Measurements from ENCODE around the gene NCKAP5.

Gene NCKAP5

GRCh38 chr2:133420788-133421187 is 147.5 kb downstream of the NCKAP5 start:
- TF ChIP-seq REST (IDR thresholded peaks at IDR 0.05; ENCODE audit: insufficient read depth in 1 of 2, low read depth in 2 of 2, low read length in 2 of 2) (no peak), FOXP2 (optimal IDR thresholded peaks at IDR 0.05; ENCODE audit: borderline replicate concordance, extremely low read depth, extremely low read length, insufficient read depth) (no peak), SIN3A (IDR thresholded peaks at IDR 0.05; ENCODE audit: borderline replicate concordance, insufficient read depth, low read length) (no peak), POLR2AphosphoS5 (IDR thresholded peaks at IDR 0.05; ENCODE audit: low read depth, low read length) (no peak), TAF1 (IDR thresholded peaks at IDR 0.05; ENCODE audit: borderline replicate concordance, insufficient read depth, low read length) (no peak)

GRCh38 chr2:133418671-133419070 is 149.6 kb downstream of the NCKAP5 start:
- no peak for TF ChIP-seq REST (IDR thresholded peaks at IDR 0.05; ENCODE audit: insufficient read depth in 1 of 2, low read depth in 2 of 2, low read length in 2 of 2)
- no peak for TF ChIP-seq FOXP2 (optimal IDR thresholded peaks at IDR 0.05; ENCODE audit: borderline replicate concordance, extremely low read depth, extremely low read length, insufficient read depth)
- TF ChIP-seq POLR2AphosphoS5 (IDR thresholded peaks at IDR 0.05; ENCODE audit: low read depth, low read length): no peak
- TF ChIP-seq TAF1 (IDR thresholded peaks at IDR 0.05; ENCODE audit: borderline replicate concordance, insufficient read depth, low read length): no peak
- no peak for TF ChIP-seq SIN3A (IDR thresholded peaks at IDR 0.05; ENCODE audit: borderline replicate concordance, insufficient read depth, low read length)

GRCh38 chr2:133418021-133418420 is 150.2 kb downstream of the NCKAP5 start:
- TF ChIP-seq POLR2AphosphoS5 (IDR thresholded peaks at IDR 0.05; ENCODE audit: low read depth, low read length): no peak
- no peak for TF ChIP-seq TAF1 (IDR thresholded peaks at IDR 0.05; ENCODE audit: borderline replicate concordance, insufficient read depth, low read length)
- no peak for TF ChIP-seq SIN3A (IDR thresholded peaks at IDR 0.05; ENCODE audit: borderline replicate concordance, insufficient read depth, low read length)
- TF ChIP-seq REST (IDR thresholded peaks at IDR 0.05; ENCODE audit: insufficient read depth in 1 of 2, low read depth in 2 of 2, low read length in 2 of 2): no peak
- TF ChIP-seq FOXP2 (optimal IDR thresholded peaks at IDR 0.05; ENCODE audit: borderline replicate concordance, extremely low read depth, extremely low read length, insufficient read depth): no peak

- TF ChIP-seq POLR2AphosphoS5 (IDR thresholded peaks at IDR 0.05; ENCODE audit: low read depth, low read length): no peak
- no peak for TF ChIP-seq SIN3A (IDR thresholded peaks at IDR 0.05; ENCODE audit: borderline replicate concordance, insufficient read depth, low read length)
- no peak for TF ChIP-seq REST (IDR thresholded peaks at IDR 0.05; ENCODE audit: insufficient read depth in 1 of 2, low read depth in 2 of 2, low read length in 2 of 2)
- no peak for TF ChIP-seq FOXP2 (optimal IDR thresholded peaks at IDR 0.05; ENCODE audit: borderline replicate concordance, extremely low read depth, extremely low read length, insufficient read depth)
- no peak for TF ChIP-seq TAF1 (IDR thresholded peaks at IDR 0.05; ENCODE audit: borderline replicate concordance, insufficient read depth, low read length)
Observed at GRCh38 chr2:133417415-133417814, 150.8 kb downstream of the NCKAP5 start.

- TF ChIP-seq SIN3A (IDR thresholded peaks at IDR 0.05; ENCODE audit: borderline replicate concordance, insufficient read depth, low read length) (no peak), TAF1 (IDR thresholded peaks at IDR 0.05; ENCODE audit: borderline replicate concordance, insufficient read depth, low read length) (no peak), FOXP2 (optimal IDR thresholded peaks at IDR 0.05; ENCODE audit: borderline replicate concordance, extremely low read depth, extremely low read length, insufficient read depth) (no peak), REST (IDR thresholded peaks at IDR 0.05; ENCODE audit: insufficient read depth in 1 of 2, low read depth in 2 of 2, low read length in 2 of 2) (no peak), POLR2AphosphoS5 (IDR thresholded peaks at IDR 0.05; ENCODE audit: low read depth, low read length) (no peak)
Observed at GRCh38 chr2:133416736-133417135, 151.5 kb downstream of the NCKAP5 start.

Measured in PFSK-1 (cell line).